ENCODE measurements around the gene TEPSIN.

TEPSIN gene

DNA sequence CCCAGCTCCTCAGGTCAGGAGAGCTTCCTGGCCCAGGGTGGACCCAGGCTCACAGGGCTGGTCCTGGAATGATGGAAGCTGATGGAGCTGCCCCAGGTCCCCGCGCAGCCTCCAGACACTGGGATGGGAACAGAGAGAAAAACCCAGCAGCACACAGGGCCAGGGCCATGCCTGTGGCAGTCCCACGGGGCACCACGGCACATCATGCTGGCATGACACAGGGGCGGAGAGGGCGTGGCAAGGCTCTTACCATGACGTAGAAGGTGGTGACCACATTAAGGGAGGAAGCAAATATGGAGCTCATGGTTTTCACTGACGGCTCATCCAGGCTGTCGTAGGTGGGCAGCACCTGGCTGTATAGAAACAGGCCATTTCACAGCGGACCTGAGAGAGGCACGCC, 37.9 kb upstream of the TEPSIN start:
- Mint-ChIP-seq H3K4me1 (ENCODE audit: low read depth) (no peaks in the 10 kb centered on the region), H3K27me3 (no peaks in the 10 kb centered on the region), H3K27ac (no peak overlapping the region), H3K9me3 (no peaks in the 10 kb centered on the region), H3K4me3 (no peak overlapping the region), H3K36me3 (ENCODE audit: low read depth) (peaks cover 39% of the 10 kb centered on the region)

DNA sequence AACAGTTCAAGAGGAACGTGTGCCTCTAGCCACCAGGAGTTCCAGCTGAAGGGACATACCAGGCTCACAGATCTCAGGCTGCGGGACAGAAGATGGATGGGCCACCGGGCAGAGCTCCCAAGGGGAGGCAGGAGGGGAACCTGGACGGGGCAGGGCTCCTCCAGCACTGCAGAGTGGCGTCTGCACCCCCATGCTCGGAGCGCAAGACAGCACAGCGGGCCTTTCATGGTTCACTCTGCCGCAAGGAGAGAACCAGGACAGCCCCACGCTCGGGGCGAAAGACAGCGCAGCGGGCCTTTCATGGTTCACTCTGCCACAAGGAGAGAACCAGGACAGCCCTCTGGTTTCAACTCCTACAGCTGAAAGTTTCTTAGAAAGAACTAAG, 35.6 kb upstream of the TEPSIN start:
- Mint-ChIP-seq H3K9me3 (no peaks in the 10 kb centered on the region), H3K4me3 (no peak overlapping the region), H3K27me3 (no peaks in the 10 kb centered on the region), H3K4me1 (ENCODE audit: low read depth) (no peaks in the 10 kb centered on the region), H3K27ac (no peak overlapping the region), H3K36me3 (ENCODE audit: low read depth) (peaks cover 32% of the 10 kb centered on the region)

DNA sequence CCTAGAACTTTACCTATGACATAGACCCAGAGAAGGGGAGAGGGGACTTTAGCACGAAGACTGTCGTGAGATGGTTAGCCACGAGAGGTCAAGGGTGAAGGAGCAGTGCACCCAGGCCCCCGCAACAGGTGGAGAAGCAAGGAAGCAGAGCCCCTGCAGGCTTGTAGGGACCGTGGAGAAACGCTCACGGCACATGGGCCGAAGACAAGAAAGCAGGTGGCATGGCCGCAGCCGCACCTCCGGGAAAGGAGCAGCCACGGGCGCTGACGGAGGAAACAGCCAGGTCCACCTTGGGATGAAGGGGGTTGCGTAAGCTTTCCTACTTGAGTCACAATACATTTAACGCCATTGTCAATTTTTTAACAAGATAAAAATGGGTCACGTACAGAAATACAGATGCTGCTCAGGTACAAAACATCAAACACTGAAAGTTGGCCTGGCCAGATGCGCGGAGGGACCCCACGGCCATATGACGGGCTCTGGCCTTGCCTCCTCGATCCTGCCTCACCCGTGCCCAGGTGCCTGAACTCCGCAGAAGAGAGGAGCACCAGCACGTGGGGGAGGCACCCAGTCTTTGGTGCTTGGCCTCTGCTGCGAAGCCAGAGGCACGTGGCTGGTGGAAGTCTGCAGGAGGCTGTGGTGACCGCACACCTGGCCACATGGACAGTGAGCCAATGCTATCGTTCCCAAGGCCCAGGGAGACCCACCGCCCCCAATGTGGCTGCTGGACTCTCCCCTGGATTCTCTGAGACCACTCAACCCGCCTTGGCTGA, 35.0 kb upstream of the TEPSIN start:
- Mint-ChIP-seq H3K4me1 (ENCODE audit: low read depth) (no peaks in the 10 kb centered on the region), H3K27me3 (no peaks in the 10 kb centered on the region), H3K9me3 (no peaks in the 10 kb centered on the region), H3K4me3 (no peak overlapping the region), H3K27ac (no peak overlapping the region), H3K36me3 (ENCODE audit: low read depth) (peaks cover 34% of the 10 kb centered on the region)

DNA sequence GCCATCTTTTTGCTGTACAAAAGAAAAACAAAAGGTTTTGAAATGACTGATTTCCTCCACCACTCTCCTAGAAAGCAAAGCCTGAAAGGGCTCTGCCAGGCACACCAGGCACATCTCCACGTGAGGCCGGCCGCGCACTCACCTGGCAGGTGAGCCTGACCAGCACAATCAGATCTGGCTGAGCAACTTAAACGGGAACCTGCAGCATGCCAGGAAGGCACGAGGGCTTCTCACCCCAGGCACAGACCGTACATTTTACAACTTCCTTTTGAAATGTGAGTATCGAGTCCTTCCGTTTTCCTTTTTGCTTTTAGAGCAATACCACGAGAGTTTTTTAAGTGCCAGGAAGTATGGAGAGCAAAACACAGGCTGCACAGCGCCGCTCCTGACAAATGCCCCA, 33.8 kb upstream of the TEPSIN start:
- peaks cover 44% of the 10 kb centered on the region for H3K36me3 Mint-ChIP-seq (ENCODE audit: low read depth)
- no peak overlapping the region for H3K4me3 Mint-ChIP-seq
- H3K9me3 Mint-ChIP-seq = no peaks in the 10 kb centered on the region
- H3K27me3 Mint-ChIP-seq = no peaks in the 10 kb centered on the region
- no peak overlapping the region for H3K27ac Mint-ChIP-seq
- H3K4me1 Mint-ChIP-seq (ENCODE audit: low read depth) = no peaks in the 10 kb centered on the region

DNA sequence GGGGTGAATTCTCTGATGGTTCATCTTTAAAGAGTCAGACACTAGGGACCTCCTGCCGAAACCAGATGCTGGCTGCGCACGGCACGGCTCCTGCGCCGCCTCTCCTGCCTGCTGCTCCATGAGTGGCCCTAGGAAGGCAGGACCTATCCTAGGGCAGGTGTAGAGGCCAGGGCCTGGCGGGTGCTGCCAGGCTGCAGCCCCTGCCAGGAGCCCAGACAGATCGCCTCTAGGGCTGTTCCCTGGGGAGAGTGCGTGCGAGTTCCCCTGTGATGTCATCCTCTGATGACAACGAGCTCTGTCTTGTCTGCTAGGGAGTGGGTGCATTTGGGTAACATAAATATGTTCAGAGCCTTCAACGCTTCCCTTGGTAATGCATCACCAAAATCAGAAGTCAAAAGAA, 32.4 kb upstream of the TEPSIN start:
- H3K36me3 Mint-ChIP-seq (ENCODE audit: low read depth) = peaks cover 40% of the 10 kb centered on the region
- H3K27ac Mint-ChIP-seq = no peak overlapping the region
- H3K27me3 Mint-ChIP-seq = no peaks in the 10 kb centered on the region
- H3K4me3 Mint-ChIP-seq = no peak overlapping the region
- no peaks in the 10 kb centered on the region for H3K9me3 Mint-ChIP-seq
- peaks cover 3% of the 10 kb centered on the region for H3K4me1 Mint-ChIP-seq (ENCODE audit: low read depth)

DNA sequence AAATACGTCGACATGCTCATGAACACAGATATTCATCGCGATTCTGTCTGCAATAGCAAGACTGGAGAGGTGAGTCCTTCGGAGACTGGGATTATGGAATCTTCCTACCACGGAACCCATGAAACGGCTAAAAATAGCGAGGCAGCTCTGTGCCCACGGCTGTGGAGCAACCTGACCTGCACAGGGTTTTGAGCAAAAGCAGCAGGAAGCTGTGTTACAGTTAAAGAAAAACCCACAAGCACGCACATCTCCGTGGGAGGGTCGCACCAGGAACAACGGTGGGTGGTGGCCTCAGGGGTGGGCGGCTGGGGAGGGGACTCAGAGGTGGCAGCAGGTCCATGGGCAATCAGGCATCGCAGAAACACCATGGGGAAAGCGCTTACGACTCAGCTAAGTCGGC, 31.4 kb upstream of the TEPSIN start:
- Mint-ChIP-seq H3K27me3 (no peaks in the 10 kb centered on the region), H3K4me1 (ENCODE audit: low read depth) (peaks cover 3% of the 10 kb centered on the region), H3K36me3 (ENCODE audit: low read depth) (peaks cover 43% of the 10 kb centered on the region), H3K9me3 (no peaks in the 10 kb centered on the region), H3K4me3 (no peak overlapping the region), H3K27ac (no peak overlapping the region)

DNA sequence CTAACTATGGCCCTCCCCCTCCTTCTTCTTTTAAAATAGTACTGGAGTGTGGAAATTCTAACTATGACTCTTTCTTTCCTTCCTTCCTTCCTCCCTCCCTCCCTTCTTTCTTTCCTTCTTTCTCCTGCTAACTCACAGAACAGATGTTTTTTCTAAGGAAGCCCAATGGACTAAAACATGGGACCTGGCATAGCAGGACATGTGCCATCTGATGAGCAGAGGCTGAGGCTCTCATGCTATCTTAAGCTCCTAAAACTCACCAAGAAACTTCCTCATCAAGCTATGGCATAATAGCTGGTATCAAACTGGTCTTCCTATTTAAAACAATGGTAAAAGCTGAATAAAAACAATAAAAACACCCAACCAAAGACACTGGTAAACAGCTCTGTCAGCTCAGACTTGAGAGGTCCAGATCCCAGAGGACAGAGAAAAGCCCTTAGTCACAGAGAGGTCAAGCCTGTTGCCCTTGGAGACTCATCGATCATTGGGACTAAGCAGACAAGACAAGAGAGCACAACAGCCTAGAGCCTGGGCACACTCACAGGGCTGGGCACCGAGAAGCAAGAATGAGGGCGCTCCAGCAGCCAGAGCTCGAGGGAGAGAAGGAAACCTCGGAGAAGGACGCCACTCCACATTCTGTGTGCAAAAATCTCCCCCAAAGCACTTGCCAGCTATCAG, 28.7 kb upstream of the TEPSIN start:
- Mint-ChIP-seq H3K4me1 (ENCODE audit: low read depth) (peaks cover 3% of the 10 kb centered on the region), H3K9me3 (no peaks in the 10 kb centered on the region), H3K27ac (peak overlapping the region; percentile 17), H3K36me3 (ENCODE audit: low read depth) (peaks cover 36% of the 10 kb centered on the region), H3K4me3 (no peak overlapping the region), H3K27me3 (no peaks in the 10 kb centered on the region)

- peaks cover 3% of the 10 kb centered on the region for H3K4me1 Mint-ChIP-seq (ENCODE audit: low read depth)
- no peak overlapping the region for H3K27ac Mint-ChIP-seq
- no peak overlapping the region for H3K4me3 Mint-ChIP-seq
- no peaks in the 10 kb centered on the region for H3K9me3 Mint-ChIP-seq
- peaks cover 31% of the 10 kb centered on the region for H3K36me3 Mint-ChIP-seq (ENCODE audit: low read depth)
- no peaks in the 10 kb centered on the region for H3K27me3 Mint-ChIP-seq
Observed at GRCh38 chr17:81265576-81265975, 26.7 kb upstream of the TEPSIN start.

DNA sequence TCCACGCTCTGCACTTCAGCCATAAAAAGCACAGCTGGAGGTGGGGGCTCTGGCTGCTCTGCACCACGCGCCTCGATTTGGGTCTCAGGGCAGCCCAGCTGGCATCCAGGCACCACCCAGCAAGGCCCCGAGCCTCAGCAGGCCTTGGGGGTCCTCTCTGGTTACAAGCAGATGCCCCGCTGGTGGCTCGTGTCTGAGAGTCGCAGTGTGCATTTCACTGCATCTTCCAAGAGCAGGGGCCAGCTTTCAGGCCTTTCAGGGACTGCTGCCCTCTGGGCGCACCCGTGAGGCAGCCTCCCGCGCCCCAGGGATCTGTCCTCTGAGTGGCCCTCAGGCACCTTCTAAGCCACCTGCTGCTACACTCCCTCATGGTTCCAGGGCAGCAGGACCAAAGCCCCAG, 25.8 kb upstream of the TEPSIN start:
- no peaks in the 10 kb centered on the region for H3K9me3 Mint-ChIP-seq
- H3K4me3 Mint-ChIP-seq = no peak overlapping the region
- no peaks in the 10 kb centered on the region for H3K27me3 Mint-ChIP-seq
- H3K27ac Mint-ChIP-seq = no peak overlapping the region
- peaks cover 3% of the 10 kb centered on the region for H3K4me1 Mint-ChIP-seq (ENCODE audit: low read depth)
- peaks cover 31% of the 10 kb centered on the region for H3K36me3 Mint-ChIP-seq (ENCODE audit: low read depth)

DNA sequence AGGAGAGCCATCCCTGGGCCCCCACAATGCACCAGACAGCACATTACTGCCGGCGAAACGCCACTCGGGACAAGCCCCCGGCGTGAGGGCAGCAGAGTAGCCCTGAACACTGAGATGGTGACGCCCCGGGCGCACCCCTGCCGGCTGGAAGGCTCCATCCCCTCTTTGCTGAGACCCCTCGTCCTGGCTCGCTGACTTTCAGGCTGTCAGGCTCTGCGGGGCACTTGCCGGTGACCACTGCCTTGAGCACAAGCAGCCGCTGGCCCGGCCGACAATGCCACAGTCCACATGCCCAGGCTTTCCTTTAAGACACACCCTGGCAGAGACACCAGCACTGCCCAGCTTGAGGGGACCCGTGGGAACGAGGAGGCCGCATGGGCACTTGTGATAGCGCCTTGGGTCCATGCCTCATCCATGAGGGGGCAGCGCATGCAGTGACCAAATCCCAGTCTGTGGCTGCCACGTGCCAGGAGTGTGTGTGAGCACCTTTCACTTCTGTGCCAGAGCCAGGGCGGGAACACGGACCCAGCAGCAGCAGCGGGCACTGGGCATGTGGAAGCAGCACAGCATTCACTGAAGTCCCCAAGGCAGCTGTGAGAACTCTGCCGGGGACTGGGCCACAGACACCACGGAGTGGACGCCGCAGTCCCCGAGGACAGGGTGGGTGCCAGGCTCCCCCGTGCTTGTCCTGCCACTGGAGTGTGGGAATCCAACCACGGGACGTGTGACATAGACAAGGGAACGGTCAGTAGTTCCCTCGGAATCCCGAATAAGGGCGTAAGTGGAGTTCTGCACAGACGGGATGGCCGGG, 24.7 kb upstream of the TEPSIN start:
- peaks cover 3% of the 10 kb centered on the region for H3K4me1 Mint-ChIP-seq (ENCODE audit: low read depth)
- H3K36me3 Mint-ChIP-seq (ENCODE audit: low read depth) = peaks cover 22% of the 10 kb centered on the region
- H3K27me3 Mint-ChIP-seq = no peaks in the 10 kb centered on the region
- H3K9me3 Mint-ChIP-seq = no peaks in the 10 kb centered on the region
- H3K4me3 Mint-ChIP-seq = no peak overlapping the region
- H3K27ac Mint-ChIP-seq = no peak overlapping the region

- H3K9me3 Mint-ChIP-seq = no peaks in the 10 kb centered on the region
- peaks cover 15% of the 10 kb centered on the region for H3K36me3 Mint-ChIP-seq (ENCODE audit: low read depth)
- no peak overlapping the region for H3K27ac Mint-ChIP-seq
- H3K27me3 Mint-ChIP-seq = no peaks in the 10 kb centered on the region
- H3K4me1 Mint-ChIP-seq (ENCODE audit: low read depth) = no peaks in the 10 kb centered on the region
- no peak overlapping the region for H3K4me3 Mint-ChIP-seq
Observed at GRCh38 chr17:81261582-81262336, 22.9 kb upstream of the TEPSIN start.

GRCh38 chr17:81261096-81261495, 22.2 kb upstream of the TEPSIN start:
- no peaks in the 10 kb centered on the region for H3K27me3 Mint-ChIP-seq
- H3K4me1 Mint-ChIP-seq (ENCODE audit: low read depth) = no peaks in the 10 kb centered on the region
- H3K9me3 Mint-ChIP-seq = no peaks in the 10 kb centered on the region
- no peak overlapping the region for H3K4me3 Mint-ChIP-seq
- no peak overlapping the region for H3K27ac Mint-ChIP-seq
- H3K36me3 Mint-ChIP-seq (ENCODE audit: low read depth) = peaks cover 15% of the 10 kb centered on the region

DNA sequence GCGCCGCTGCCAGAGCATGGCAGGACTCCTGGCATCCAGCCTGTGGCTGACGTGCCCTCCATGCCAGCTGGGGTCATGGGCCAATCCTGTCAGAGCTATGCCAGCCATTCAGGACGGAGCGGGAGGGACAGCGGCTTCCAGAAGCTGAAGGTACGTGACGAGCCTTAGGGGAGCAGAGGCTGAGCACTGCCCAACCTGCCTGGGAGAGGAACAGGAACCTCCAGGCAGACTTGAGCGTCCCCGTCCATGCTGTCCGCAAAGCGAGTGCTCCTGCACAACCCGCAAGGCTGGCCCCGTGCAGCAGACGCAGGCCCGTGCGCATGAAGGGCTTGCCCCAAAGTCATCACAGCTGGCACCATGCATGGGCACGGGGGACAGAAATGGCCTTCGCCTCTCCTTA, 21.8 kb upstream of the TEPSIN start:
- Mint-ChIP-seq H3K9me3 (no peaks in the 10 kb centered on the region), H3K27me3 (no peaks in the 10 kb centered on the region), H3K27ac (no peak overlapping the region), H3K36me3 (ENCODE audit: low read depth) (peaks cover 11% of the 10 kb centered on the region), H3K4me3 (no peak overlapping the region), H3K4me1 (ENCODE audit: low read depth) (no peaks in the 10 kb centered on the region)

- H3K9me3 Mint-ChIP-seq = no peaks in the 10 kb centered on the region
- H3K27me3 Mint-ChIP-seq = no peaks in the 10 kb centered on the region
- H3K36me3 Mint-ChIP-seq (ENCODE audit: low read depth) = peaks cover 7% of the 10 kb centered on the region
- no peak overlapping the region for H3K4me3 Mint-ChIP-seq
- H3K27ac Mint-ChIP-seq = no peak overlapping the region
- H3K4me1 Mint-ChIP-seq (ENCODE audit: low read depth) = no peaks in the 10 kb centered on the region
Observed at GRCh38 chr17:81260171-81260570, 21.3 kb upstream of the TEPSIN start.

Measured in stimulated activated naive CD8-positive, alpha-beta T cell treated with anti-CD3 and anti-CD28 coated beads, Interleukin-15, Interleukin-2, amounts not matched to agents 100 ng/mL and 50 ng/mL, for 24 hours (primary cell).